Measurements from ENCODE around the gene RARRES2.
"Not testable (repeated sequence)": the region's sequence is repeated elsewhere in the genome, so short reads cannot be mapped to it uniquely, and the experiment has no call there.

Gene RARRES2

GRCh38 chr7:150326657-150327268 lies 14.7 kb downstream of the RARRES2 start:
- no peak for DNase-seq (ENCODE audit: low read depth, low spot score)
- no peak overlapping the region for H3K4me3 ChIP-seq (ENCODE audit: low read length)

- DNase-seq (ENCODE audit: low read depth, low spot score): no peak
- no peak overlapping the region for H3K4me3 ChIP-seq (ENCODE audit: low read length)
Measured at GRCh38 chr7:150325901-150326300, 15.5 kb downstream of the RARRES2 start.

GRCh38 chr7:150325110-150325611 lies 16.3 kb downstream of the RARRES2 start:
- no peak for DNase-seq (ENCODE audit: low read depth, low spot score)
- no peak overlapping the region for H3K4me3 ChIP-seq (ENCODE audit: low read length)

- no peak for DNase-seq (ENCODE audit: low read depth, low spot score)
- H3K4me3 ChIP-seq (ENCODE audit: low read length): peak overlapping the region; percentile 77
Measured at GRCh38 chr7:150324373-150324961, 17.0 kb downstream of the RARRES2 start.

- peak; percentile 19 for DNase-seq (ENCODE audit: low read depth, low spot score)
- H3K4me3 ChIP-seq (ENCODE audit: low read length): peak overlapping the region; percentile 77
Measured at GRCh38 chr7:150323682-150324372, 17.6 kb downstream of the RARRES2 start.

- peak within 1 kb of the TSS; percentile 77 for H3K4me3 ChIP-seq (ENCODE audit: low read length)
- DNase-seq (ENCODE audit: low read depth, low spot score): peak; percentile 68
Measured at GRCh38 chr7:150322833-150323681, 18.4 kb downstream of the RARRES2 start, which contains the start of the genes ACTR3C and LRRC61. TSS of gene ACTR3C (minus strand) at chr7:150323545. CDS start at chr7:150295296, 28,249 bp downstream. TSS of gene LRRC61 (plus strand) at chr7:150323355. CDS start at chr7:150336862, 13,507 bp downstream.

GRCh38 chr7:150322114-150322832 lies 19.2 kb downstream of the RARRES2 start:
- peak; percentile 36 for DNase-seq (ENCODE audit: low read depth, low spot score)
- peak overlapping the region; percentile 77 for H3K4me3 ChIP-seq (ENCODE audit: low read length)

GRCh38 chr7:150321788-150322113 lies 19.7 kb downstream of the RARRES2 start:
- H3K4me3 ChIP-seq (ENCODE audit: low read length): peak overlapping the region; percentile 77
- no peak for DNase-seq (ENCODE audit: low read depth, low spot score)

- no peak for DNase-seq (ENCODE audit: low read depth, low spot score)
- no peak overlapping the region for H3K4me3 ChIP-seq (ENCODE audit: low read length)
Measured at GRCh38 chr7:150317748-150318444, 23.5 kb downstream of the RARRES2 start.

GRCh38 chr7:150316987-150317386 lies 24.4 kb downstream of the RARRES2 start:
- DNase-seq (ENCODE audit: low read depth, low spot score); H3K4me3 ChIP-seq (ENCODE audit: low read length): not testable (repeated sequence)

- no peak for DNase-seq (ENCODE audit: low read depth, low spot score)
- no peak overlapping the region for H3K4me3 ChIP-seq (ENCODE audit: low read length)
Measured at GRCh38 chr7:150314639-150315239, 26.7 kb downstream of the RARRES2 start.

- no peak for DNase-seq (ENCODE audit: low read depth, low spot score)
- no peak overlapping the region for H3K4me3 ChIP-seq (ENCODE audit: low read length)
Measured at GRCh38 chr7:150313870-150314269, 27.6 kb downstream of the RARRES2 start.

- H3K4me3 ChIP-seq (ENCODE audit: low read length): no peak overlapping the region
- DNase-seq (ENCODE audit: low read depth, low spot score): no peak
Measured at GRCh38 chr7:150313367-150313809, 28.0 kb downstream of the RARRES2 start.

- H3K4me3 ChIP-seq (ENCODE audit: low read length); DNase-seq (ENCODE audit: low read depth, low spot score): not testable (repeated sequence)
Measured at GRCh38 chr7:150312649-150313366, 28.6 kb downstream of the RARRES2 start.

GRCh38 chr7:150311711-150312110 lies 29.7 kb downstream of the RARRES2 start:
- DNase-seq (ENCODE audit: low read depth, low spot score): no peak
- no peak overlapping the region for H3K4me3 ChIP-seq (ENCODE audit: low read length)

GRCh38 chr7:150311146-150311545 lies 30.3 kb downstream of the RARRES2 start:
- DNase-seq (ENCODE audit: low read depth, low spot score): no peak

GRCh38 chr7:150308575-150308974 lies 32.9 kb downstream of the RARRES2 start:
- no peak overlapping the region for H3K4me3 ChIP-seq (ENCODE audit: low read length)

More at GRCh38 chr7:150311146-150311545, 30.3 kb downstream of the RARRES2 start:
- no peak overlapping the region for H3K4me3 ChIP-seq (ENCODE audit: low read length)

More at GRCh38 chr7:150308575-150308974, 32.9 kb downstream of the RARRES2 start:
- no peak for DNase-seq (ENCODE audit: low read depth, low spot score)
